Central memory CD4-positive, alpha-beta T cell (primary cell): ENCODE results near the gene LMBR1.

ENCODE experiments used
- DNase-seq: peaks from one replicate; pipeline ENCODE4 v3.0.0; 2022

LMBR1 gene

GRCh38 chr7:156684661-156685060 is 208.3 kb downstream of the LMBR1 start:
- no peak for DNase-seq

- DNase-seq: no peak
Measured at GRCh38 chr7:156684251-156684650, 208.7 kb downstream of the LMBR1 start.

GRCh38 chr7:156682928-156683327 is 210.1 kb downstream of the LMBR1 start:
- DNase-seq: no peak

GRCh38 chr7:156680281-156680680 is 212.7 kb downstream of the LMBR1 start:
- no peak for DNase-seq

GRCh38 chr7:156677374-156678054 is 215.5 kb downstream of the LMBR1 start:
- DNase-seq: no peak

GRCh38 chr7:156676263-156676662 is 216.7 kb downstream of the LMBR1 start:
- no peak for DNase-seq

- DNase-seq: no peak
Measured at GRCh38 chr7:156675721-156676120, 217.3 kb downstream of the LMBR1 start.

GRCh38 chr7:156673902-156674301 is 219.1 kb downstream of the LMBR1 start:
- DNase-seq: no peak

- no peak for DNase-seq
Measured at GRCh38 chr7:156673454-156673853, 219.5 kb downstream of the LMBR1 start.

GRCh38 chr7:156669035-156669828 is 223.8 kb downstream of the LMBR1 start:
- no peak for DNase-seq

GRCh38 chr7:156668130-156668741 is 224.7 kb downstream of the LMBR1 start:
- no peak for DNase-seq

- no peak for DNase-seq
Measured at GRCh38 chr7:156667110-156667426, 225.9 kb downstream of the LMBR1 start.

- no peak for DNase-seq
Measured at GRCh38 chr7:156666368-156667109, 226.4 kb downstream of the LMBR1 start.

- DNase-seq: no peak
Measured at GRCh38 chr7:156665101-156665500, 227.9 kb downstream of the LMBR1 start.

GRCh38 chr7:156662277-156662676 is 230.7 kb downstream of the LMBR1 start:
- no peak for DNase-seq

GRCh38 chr7:156661637-156662036 is 231.3 kb downstream of the LMBR1 start:
- no peak for DNase-seq

GRCh38 chr7:156659961-156660360 is 233.0 kb downstream of the LMBR1 start:
- no peak for DNase-seq

GRCh38 chr7:156659203-156659602 is 233.8 kb downstream of the LMBR1 start:
- no peak for DNase-seq

- DNase-seq: no peak
Measured at GRCh38 chr7:156657681-156658080, 235.3 kb downstream of the LMBR1 start.

GRCh38 chr7:156656598-156656997 is 236.4 kb downstream of the LMBR1 start:
- DNase-seq: no peak

GRCh38 chr7:156655983-156656382 is 237.0 kb downstream of the LMBR1 start:
- no peak for DNase-seq

- DNase-seq: no peak
Measured at GRCh38 chr7:156655251-156655650, 237.7 kb downstream of the LMBR1 start.

- DNase-seq: no peak
Measured at GRCh38 chr7:156654511-156655234, 238.3 kb downstream of the LMBR1 start.
